ENCODE data around the gene RRP8. TPM values are rescaled to one million over a fixed set of nuclear protein-coding genes. Genes with fewer than 3 reads are reported as not detected.
A peak's percentile ranks its signal among the peaks of the same experiment; 100 is the strongest.

Gene RRP8
- total RNA-seq, 1 experiment from 2014 or later = 17.4 TPM

- CTCF ChIA-PET = no interaction called here
- TF ChIP-seq, protein P1, sequence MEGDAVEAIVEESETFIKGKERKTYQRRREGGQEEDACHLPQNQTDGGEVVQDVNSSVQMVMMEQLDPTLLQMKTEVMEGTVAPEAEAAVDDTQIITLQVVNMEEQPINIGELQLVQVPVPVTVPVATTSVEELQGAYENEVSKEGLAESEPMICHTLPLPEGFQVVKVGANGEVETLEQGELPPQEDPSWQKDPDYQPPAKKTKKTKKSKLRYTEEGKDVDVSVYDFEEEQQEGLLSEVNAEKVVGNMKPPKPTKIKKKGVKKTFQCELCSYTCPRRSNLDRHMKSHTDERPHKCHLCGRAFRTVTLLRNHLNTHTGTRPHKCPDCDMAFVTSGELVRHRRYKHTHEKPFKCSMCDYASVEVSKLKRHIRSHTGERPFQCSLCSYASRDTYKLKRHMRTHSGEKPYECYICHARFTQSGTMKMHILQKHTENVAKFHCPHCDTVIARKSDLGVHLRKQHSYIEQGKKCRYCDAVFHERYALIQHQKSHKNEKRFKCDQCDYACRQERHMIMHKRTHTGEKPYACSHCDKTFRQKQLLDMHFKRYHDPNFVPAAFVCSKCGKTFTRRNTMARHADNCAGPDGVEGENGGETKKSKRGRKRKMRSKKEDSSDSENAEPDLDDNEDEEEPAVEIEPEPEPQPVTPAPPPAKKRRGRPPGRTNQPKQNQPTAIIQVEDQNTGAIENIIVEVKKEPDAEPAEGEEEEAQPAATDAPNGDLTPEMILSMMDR (IDR thresholded peaks at IDR 0.05; ENCODE audit: unreplicated experiment) = no peak
- H3K36me3 Mint-ChIP-seq (ENCODE audit: insufficient read depth, unreplicated experiment) = peaks cover 11% of the 10 kb centered on the region
- H3K4me1 Mint-ChIP-seq (ENCODE audit: low read depth, unreplicated experiment) = peaks cover 24% of the 10 kb centered on the region
- no peaks in the 10 kb centered on the region for H3K9me3 Mint-ChIP-seq (ENCODE audit: low read depth, unreplicated experiment)
- H3K4me3 Mint-ChIP-seq (ENCODE audit: low read depth, unreplicated experiment) = no peak overlapping the region
- no peak for DNase-seq
- BruUV-seq (replicated peaks) = no TSS peak
- no peaks in the 10 kb centered on the region for H3K27me3 Mint-ChIP-seq (ENCODE audit: unreplicated experiment)
- H3K27ac Mint-ChIP-seq (ENCODE audit: unreplicated experiment) = peak overlapping the region; percentile 81
- intact Hi-C loops (cut with micrococcal nuclease; ENCODE audit: unreplicated experiment) = no loop called here
Measured at GRCh38 chr11:6608726-6609501, 5.5 kb upstream of the RRP8 start.

GRCh38 chr11:6608011-6608410, 4.6 kb upstream of the RRP8 start:
- no peaks in the 10 kb centered on the region for H3K9me3 Mint-ChIP-seq (ENCODE audit: low read depth, unreplicated experiment)
- BruUV-seq (replicated peaks) = no TSS peak
- H3K4me3 Mint-ChIP-seq (ENCODE audit: low read depth, unreplicated experiment) = no peak overlapping the region
- intact Hi-C loops (cut with micrococcal nuclease; ENCODE audit: unreplicated experiment) = no loop called here
- H3K36me3 Mint-ChIP-seq (ENCODE audit: insufficient read depth, unreplicated experiment) = peaks cover 11% of the 10 kb centered on the region
- no peak overlapping the region for H3K27ac Mint-ChIP-seq (ENCODE audit: unreplicated experiment)
- DNase-seq = no peak
- peaks cover 24% of the 10 kb centered on the region for H3K4me1 Mint-ChIP-seq (ENCODE audit: low read depth, unreplicated experiment)
- CTCF ChIA-PET = no interaction called here
- H3K27me3 Mint-ChIP-seq (ENCODE audit: unreplicated experiment) = no peaks in the 10 kb centered on the region
- TF ChIP-seq, protein P1 (IDR thresholded peaks at IDR 0.05; ENCODE audit: unreplicated experiment) = no peak

- no peaks in the 10 kb centered on the region for H3K27me3 Mint-ChIP-seq (ENCODE audit: unreplicated experiment)
- CTCF ChIA-PET = interaction anchor here (1.0 to 1.4 kb wide), 4 partner anchors 12 to 228 kb away, joined by 3 to 4 read pairs (median 3); partner anchors contain the start of genes MRPL17 and TPP1
- no peaks in the 10 kb centered on the region for H3K9me3 Mint-ChIP-seq (ENCODE audit: low read depth, unreplicated experiment)
- H3K4me1 Mint-ChIP-seq (ENCODE audit: low read depth, unreplicated experiment) = peaks cover 24% of the 10 kb centered on the region
- peak overlapping the region; percentile 57 for H3K27ac Mint-ChIP-seq (ENCODE audit: unreplicated experiment)
- H3K36me3 Mint-ChIP-seq (ENCODE audit: insufficient read depth, unreplicated experiment) = peaks cover 11% of the 10 kb centered on the region
- TF ChIP-seq, protein P1 (IDR thresholded peaks at IDR 0.05; ENCODE audit: unreplicated experiment) = no peak
- intact Hi-C loops (cut with micrococcal nuclease; ENCODE audit: unreplicated experiment) = no loop called here
- H3K4me3 Mint-ChIP-seq (ENCODE audit: low read depth, unreplicated experiment) = no peak overlapping the region
- DNase-seq = no peak
- BruUV-seq (replicated peaks) = no TSS peak
Measured at GRCh38 chr11:6607190-6607795, 3.9 kb upstream of the RRP8 start.

DNA sequence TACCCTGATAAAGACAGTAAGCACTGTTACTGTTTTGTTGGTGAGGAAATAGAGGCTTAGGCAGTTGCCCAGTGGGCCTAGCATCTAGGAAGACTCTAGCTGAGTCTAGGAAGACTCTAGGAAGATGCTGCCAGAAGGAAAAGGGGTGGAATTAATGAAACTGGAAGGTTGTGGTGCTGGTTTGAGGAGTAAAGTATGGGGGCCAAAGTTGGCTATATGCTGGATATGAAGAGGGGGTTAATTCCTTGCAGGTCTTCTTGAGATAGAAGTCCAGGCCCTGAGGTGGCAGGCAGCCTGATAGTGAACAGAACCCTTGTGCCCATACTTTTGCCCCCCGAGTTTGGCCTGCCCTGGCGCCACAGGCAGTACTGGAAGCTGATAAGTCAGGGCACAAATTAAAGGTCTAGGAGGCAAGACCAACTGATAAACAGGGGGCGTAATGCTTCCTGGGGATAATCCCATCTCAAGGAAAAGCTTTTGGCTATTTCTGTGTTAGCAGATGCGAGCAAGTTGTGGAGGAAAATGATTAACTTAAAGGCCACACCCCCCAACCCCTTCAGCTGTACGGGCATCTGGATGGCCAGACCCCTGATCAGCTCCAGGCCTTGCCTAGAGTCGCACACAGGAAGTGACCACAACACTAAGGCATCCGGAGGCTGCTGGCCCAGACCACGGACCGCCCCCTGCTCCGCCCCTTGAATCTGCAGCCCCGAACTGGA, 3.2 kb upstream of the RRP8 start:
- BruUV-seq (replicated peaks) = no TSS peak
- peak overlapping the region; percentile 44 for H3K4me3 Mint-ChIP-seq (ENCODE audit: low read depth, unreplicated experiment)
- intact Hi-C loops (cut with micrococcal nuclease; ENCODE audit: unreplicated experiment) = no loop called here
- no peaks in the 10 kb centered on the region for H3K27me3 Mint-ChIP-seq (ENCODE audit: unreplicated experiment)
- TF ChIP-seq, protein P1 (IDR thresholded peaks at IDR 0.05; ENCODE audit: unreplicated experiment) = no peak
- CTCF ChIA-PET = interaction anchor here (1.0 to 1.4 kb wide), 4 partner anchors 12 to 228 kb away, joined by 3 to 4 read pairs (median 3); partner anchors contain the start of genes MRPL17 and TPP1
- H3K36me3 Mint-ChIP-seq (ENCODE audit: insufficient read depth, unreplicated experiment) = peaks cover 11% of the 10 kb centered on the region
- H3K27ac Mint-ChIP-seq (ENCODE audit: unreplicated experiment) = peak overlapping the region; percentile 85
- H3K9me3 Mint-ChIP-seq (ENCODE audit: low read depth, unreplicated experiment) = no peaks in the 10 kb centered on the region
- DNase-seq = peak; percentile 95
- peaks cover 31% of the 10 kb centered on the region for H3K4me1 Mint-ChIP-seq (ENCODE audit: low read depth, unreplicated experiment)

All from Calu3 (cell line).